K562 (cell line): ENCODE results near the gene HOXB13. TPM values are rescaled to one million over a fixed set of nuclear protein-coding genes. Genes with fewer than 3 reads are reported as not detected.

Experiments
- ATAC-seq: fragments of 200-7000 bp; cut with Tn5 transposase; 3 replicates; pipeline ENCODE4 v1.9.1; 2020; ENCODE audit warnings: moderate library complexity
- BruUV-seq: library from RNA; stranded (reverse); fragments of 400-500 nt; replicated peaks from 2 replicates; lab custom pipeline; 2021; lab: Mats Ljungman, UMichigan
- CTCF ChIA-PET: fragments of 300-600 bp; formaldehyde crosslinking; extraction: SDS; loops from one replicate; lab custom pipeline; 2021; ENCODE audit warnings: low intra/inter-chr PET ratio; lab: Yijun Ruan, JAX
- POLR2A ChIA-PET: fragments of 300-600, 350-650 bp; sonication (Branson Sonifier 250); formaldehyde crosslinking; extraction: SDS; loops from one replicate; lab custom pipeline; 2021; ENCODE audit warnings: antibody characterized with exemption, inconsistent platforms; lab: Yijun Ruan, JAX
- DNase-seq, 4 experiments: peaks; one replicate each; pipeline versions ENCODE4 v3.0.0 to v3.0.0-alpha.2; 2011 to 2018; ENCODE audit warnings: low spot score in 3 of 4, mixed read lengths in 3 of 4; ENCODE audit errors: extremely low read depth in 1 of 4
- FAIRE-seq: peaks from 2 replicates; lab custom pipeline; 2011; peaks lifted over from hg19 to GRCh38; lab: Jason Lieb, UNC
- H2AFZ ChIP-seq: 2 replicates; pipeline ENCODE4 v1.6.0; 2011; ENCODE audit warnings: low read depth, low read length, control low read depth, inconsistent platforms
- H3K27ac ChIP-seq: fragments of 200-600 bp; 3 replicates; pipeline ENCODE4 v1.8.0; 2011; ENCODE audit warnings: low read depth, mild to moderate bottlenecking, control low read depth, inconsistent platforms, low read length, moderate library complexity, mixed read lengths; ENCODE audit errors: extremely low read depth
- H3K27me3 ChIP-seq, 2 experiments: fragments of 300-600 bp in 1 of 2; 2 replicates in 1 of 2; 3 replicates in 1 of 2; pipeline versions ENCODE4 v1.6.0 to v1.8.0; 2011; ENCODE audit warnings: inconsistent platforms in 2 of 2, low read length in 2 of 2, mild to moderate bottlenecking in 1 of 2, mixed read lengths in 1 of 2, moderate library complexity in 1 of 2; ENCODE audit not compliant: control insufficient read depth in 2 of 2, insufficient read depth in 2 of 2
- H3K36me3 ChIP-seq: fragments of 300-600 bp; 3 replicates; pipeline ENCODE4 v1.8.0; 2011; ENCODE audit warnings: mild to moderate bottlenecking, low read length, inconsistent platforms; ENCODE audit not compliant: control insufficient read depth, insufficient read depth
- H3K4me1 ChIP-seq, 2 experiments: fragments of 200-600 bp in 1 of 2; replicated peaks in 1 of 2; 2 replicates in 1 of 2; 3 replicates in 1 of 2; pipeline versions ENCODE4 v1.5.1 to v1.8.0; 2011; ENCODE audit warnings: inconsistent platforms in 2 of 2, low read length in 2 of 2, mild to moderate bottlenecking in 1 of 2, mixed read lengths in 1 of 2, moderate library complexity in 1 of 2; ENCODE audit not compliant: control insufficient read depth in 2 of 2, insufficient read depth in 2 of 2
- H3K4me2 ChIP-seq: 2 replicates; pipeline ENCODE4 v1.6.1; 2011; ENCODE audit warnings: low read length, control low read depth, inconsistent platforms, mixed read lengths; ENCODE audit not compliant: insufficient read depth
- H3K4me3 ChIP-seq: fragments of 200-600 bp; sonication (generic), shearing (Covaris generic); 2 replicates; pipeline ENCODE4 v1.5.1; 2016; ENCODE audit warnings: control low read depth, inconsistent platforms
- H3K79me2 ChIP-seq: fragments of 200-600 bp; 3 replicates; pipeline ENCODE4 v1.8.0; 2011; ENCODE audit warnings: low read length, inconsistent platforms; ENCODE audit not compliant: control insufficient read depth, insufficient read depth
- H3K9ac ChIP-seq, 2 experiments: 2 replicates each; pipeline versions ENCODE4 v1.6.0 to v1.6.1; 2011; ENCODE audit warnings: low read depth in 2 of 2, low read length in 2 of 2, control low read depth in 1 of 2, inconsistent platforms in 1 of 2, mild to moderate bottlenecking in 1 of 2, mixed read lengths in 1 of 2; ENCODE audit not compliant: insufficient read depth in 1 of 2
- H3K9me1 ChIP-seq: one replicate; pipeline ENCODE4 v1.6.0; 2011; ENCODE audit warnings: inconsistent platforms, mild to moderate bottlenecking, low read length, moderate library complexity; ENCODE audit not compliant: control insufficient read depth, insufficient read depth
- H3K9me3 ChIP-seq: replicated peaks from 2 replicates; pipeline ENCODE4 v1.5.1; 2011; ENCODE audit warnings: low read depth, low read length, inconsistent platforms; ENCODE audit not compliant: control insufficient read depth, insufficient read depth
- H4K20me1 ChIP-seq: replicated peaks from 2 replicates; pipeline ENCODE4 v1.6.1; 2011; ENCODE audit warnings: low read length, inconsistent platforms, mixed read lengths; ENCODE audit not compliant: control insufficient read depth, insufficient read depth
- ID3 ChIP-seq, 2 experiments: fragments of 250-450 bp in 1 of 2; fragments of 450-650 bp in 1 of 2; sonication (Bioruptor Pico) in 1 of 2; IDR thresholded peaks; 2 replicates each; pipeline versions ENCODE4 v1.6.1 to v1.8.0; 2016 to 2021; ENCODE audit warnings: mild to moderate bottlenecking in 2 of 2, moderate library complexity in 2 of 2, missing compliant biosample characterization in 1 of 2, missing genetic modification characterization in 1 of 2
- NR4A1 ChIP-seq, 2 experiments: fragments of 250-450 bp in 1 of 2; fragments of 450-650 bp in 1 of 2; sonication (Bioruptor Pico) in 1 of 2; IDR thresholded peaks; 2 replicates each; pipeline versions ENCODE4 v1.4.0 to v1.6.1; 2016 to 2020; ENCODE audit warnings: mild to moderate bottlenecking in 2 of 2, missing compliant biosample characterization in 1 of 2, missing genetic modification characterization in 1 of 2, moderate library complexity in 1 of 2
- TRIM25 ChIP-seq: fragments of 450-650 bp; IDR thresholded peaks from 2 replicates; pipeline ENCODE4 v1.7.0; 2016; ENCODE audit warnings: borderline replicate concordance
- WGBS: fragments of 100-300 bp; shearing (Covaris generic); methylation state at CpG from one replicate; pipeline ENCODE4 v1.1.6; 2016; ENCODE audit warnings: low coverage, mixed read lengths; ENCODE audit not compliant: insufficient coverage; ENCODE audit errors: missing lambda C conversion rate; 5-methylcytosine and 5-hydroxymethylcytosine counted together
- in situ Hi-C: fragments of 300-500 bp; cut with MboI; formaldehyde crosslinking; loops from 4 replicates; pipeline ENCODE4 v1.15.0; 2018; ENCODE audit warnings: inconsistent platforms, mixed read lengths
- intact Hi-C: fragments of 100-400 bp; cut with micrococcal nuclease; formaldehyde crosslinking; loops from 2 replicates; pipeline ENCODE4 v1.14.2; 2022
- polyA plus RNA-seq, 8 experiments: library from polyadenylated mRNA; depleted of rRNA in 4 of 8; stranded (reverse) in 5 of 8; unstranded in 3 of 8; fragments of >200 nt; fragmentation: Nextera tagmentation in 2 of 8; fragmentation: Illumina TruSeq in 1 of 8; extraction: Ambion mirVana in 2 of 8; extraction: Trizol in 1 of 8; gene quantifications; 2 replicates each; pipeline versions ENCODE4 v1.2.1 to v1.2.3, GENCODE V29; 2011 to 2014; ENCODE audit warnings: inconsistent platforms in 1 of 8, missing spikeins in 1 of 8
- total RNA-seq, 7 experiments: library from RNA; depleted of rRNA in 6 of 7; stranded (reverse); fragments of >200 nt in 6 of 7; fragmentation: Illumina TruSeq in 2 of 7; extraction: Trizol in 2 of 7; gene quantifications; 2 replicates each; pipeline versions ENCODE4 v1.2.1 to v1.2.3, GENCODE V29; 2011 to 2021; ENCODE audit warnings: low replicate concordance in 1 of 7

HOXB13 gene
- total and polyA plus RNA-seq, 9 of the 15 experiments (the other 6 are each of a cell fraction or from before 2014, with no cell fraction given), result not detected

GRCh38 chr17:48732688-48733629 is 4.4 kb upstream of the HOXB13 start:
- intact Hi-C loops (no loop called here), in situ Hi-C loops (no loop called here)
- BruUV-seq, result no TSS peak
- Histone ChIP-seq H3K36me3 (no peaks in the 10 kb centered on the region), H3K9ac (no peak overlapping the region), H2AFZ (no peak overlapping the region), H4K20me1 (no peaks in the 10 kb centered on the region; the same call in none of the 2 replicates), H3K27me3 (peaks cover 52 to 75% of the 10 kb centered on the region in 2 experiments), H3K9me3 (no peaks in the 10 kb centered on the region), H3K27ac (no peak overlapping the region), H3K9me1 (no peaks in the 10 kb centered on the region), H3K4me3 (no peak overlapping the region), H3K79me2 (no peaks in the 10 kb centered on the region), H3K4me2 (no peak overlapping the region), H3K4me1 (peaks cover 0 to 17% of the 10 kb centered on the region in 2 experiments; a peak in 2 of 5 replicates)
- TF ChIP-seq NR4A1 (CRISPR knock-in tag; IDR thresholded peaks at IDR 0.05) (no peak), NR4A1 (tag; IDR thresholded peaks at IDR 0.05) (no peak), ID3 (CRISPR knock-in tag; IDR thresholded peaks at IDR 0.05) (no peak), ID3 (tag; IDR thresholded peaks at IDR 0.05) (peak; percentile 41; the same call in 1 of the 2 replicates), TRIM25 (no peak)
- FAIRE-seq (no peak), ATAC-seq (peak; percentile 37; the same call in 1 of the 3 replicates), DNase-seq (no peak)
- ChIA-PET POLR2A (interaction anchor here (0.7 kb wide), 1 partner anchor 211 kb away, joined by 3 read pairs; the partner anchor contains the start of gene SNF8), CTCF (interaction anchor here (0.5 kb wide), 1 partner anchor 141 kb away, joined by 3 read pairs; no protein-coding TSS in a partner anchor)
- WGBS, result 4% methylated on average over 43 of the region's 50 CpGs
